Right lobe of liver (tissue), 6 donors: ENCODE results near the gene PAN3. TPM values are rescaled to one million over a fixed set of nuclear protein-coding genes. Genes with fewer than 3 reads are reported as not detected.

ENCODE experiments used
- ATAC-seq, 4 donors: fragments of 200-7000 bp; cut with Tn5 transposase; one replicate each; pipeline ENCODE4 v1.9.1; 2020; ENCODE audit warnings: mild to moderate bottlenecking in 4 of 4, moderate library complexity in 4 of 4
- DNase-seq, 3 donors: peaks; one replicate each; pipeline ENCODE4 v3.0.0-alpha.2; 2020
- H3K27ac ChIP-seq, 3 donors: fragments of 200-600 bp; one replicate each; pipeline ENCODE4 v1.8.0; 2022
- H3K27me3 ChIP-seq, 2 donors: fragments of 200-600 bp; one replicate each; pipeline ENCODE4 v1.8.0; 2022
- H3K36me3 ChIP-seq, 4 donors: fragments of 200-600 bp; sonication (generic) in 1 of 4; one replicate each; pipeline versions ENCODE4 v1.5.1 to v1.8.0; 2017 to 2022; ENCODE audit warnings: control low read depth in 1 of 4
- H3K4me1 ChIP-seq, 4 donors: fragments of 200-600 bp; sonication (generic) in 1 of 4; one replicate each; pipeline versions ENCODE4 v1.5.1 to v1.8.0; 2017 to 2022; ENCODE audit warnings: control low read depth in 1 of 4
- H3K4me3 ChIP-seq, 3 donors: fragments of 200-600 bp; one replicate each; pipeline ENCODE4 v1.8.0; 2022
- H3K9me3 ChIP-seq, 4 donors: fragments of 200-600 bp; sonication (generic) in 1 of 4; one replicate each; pipeline versions ENCODE4 v1.5.1 to v1.8.0; 2017 to 2022; ENCODE audit warnings: control low read depth in 1 of 4
- CTCF ChIP-seq, 4 donors: fragments of 200-600 bp in 3 of 4; fragments of 450-650 bp in 1 of 4; IDR thresholded peaks; one replicate each; pipeline versions ENCODE4 v1.5.1 to v1.8.0; 2016 to 2022; ENCODE audit warnings: antibody characterized with exemption in 4 of 4, mild to moderate bottlenecking in 2 of 4
- POLR2A ChIP-seq: fragments of 450-650 bp; IDR thresholded peaks from one replicate; pipeline ENCODE4 v1.6.1; 2017; ENCODE audit warnings: antibody characterized with exemption, mild to moderate bottlenecking
- WGBS: methylation state at CpG from one replicate; pipeline ENCODE4 v1.1.6; 2018; ENCODE audit warnings: low coverage, low lambda C conversion rate; ENCODE audit not compliant: insufficient coverage; ENCODE audit errors: missing lambda C conversion rate; 5-methylcytosine and 5-hydroxymethylcytosine counted together
- intact Hi-C, 2 donors: fragments of 100-400 bp; cut with DNase I; formaldehyde crosslinking; loops; one replicate each; pipeline versions ENCODE4 v1.11.2 to v1.14.1; 2022
- total RNA-seq, 6 experiments: library from RNA; depleted of rRNA in 2 of 6; stranded (reverse); fragments of >200 nt in 2 of 6; fragmentation: NEBNext Ultra II Directional in 3 of 6; extraction: Animal tissue kit (Norgen Biotek cat#: 25700) in 3 of 6; gene quantifications; one replicate each; pipeline versions ENCODE4 v1.1.0 to v1.2.4, GENCODE V29; 2016 to 2023
- donor health status: DM: no; HTN: yes; CAD: no.
- donor health status: DM: no; HTN: no; CAD: no.
- donor health status: DM: no; HTN: no; CAD: no.
- donor health status: DM: no; HTN: yes; CAD: no.
- donor health status: DM: no; HTN: yes; CAD: no.

PAN3 gene
- total RNA-seq, 6 experiments from 2014 or later, result 7.0 to 12.5 (median 10.2) TPM

GRCh38 chr13:28204043-28204442 lies 65.7 kb downstream of the PAN3 start:
- DNase-seq, result no peak
- ATAC-seq, result no peak
- Histone ChIP-seq H3K4me3 (no peak overlapping the region), H3K27me3 (no peaks in the 10 kb centered on the region), H3K36me3 (no peaks in the 10 kb centered on the region), H3K27ac (no peak overlapping the region), H3K4me1 (no peaks in the 10 kb centered on the region), H3K9me3 (no peaks in the 10 kb centered on the region)
- intact Hi-C loops, result no loop called here
- 100% methylated on average over 5 of the region's 5 CpGs for WGBS
- TF ChIP-seq POLR2A, result no peak
- TF ChIP-seq CTCF (IDR thresholded peaks at IDR 0.05), result no peak

DNA sequence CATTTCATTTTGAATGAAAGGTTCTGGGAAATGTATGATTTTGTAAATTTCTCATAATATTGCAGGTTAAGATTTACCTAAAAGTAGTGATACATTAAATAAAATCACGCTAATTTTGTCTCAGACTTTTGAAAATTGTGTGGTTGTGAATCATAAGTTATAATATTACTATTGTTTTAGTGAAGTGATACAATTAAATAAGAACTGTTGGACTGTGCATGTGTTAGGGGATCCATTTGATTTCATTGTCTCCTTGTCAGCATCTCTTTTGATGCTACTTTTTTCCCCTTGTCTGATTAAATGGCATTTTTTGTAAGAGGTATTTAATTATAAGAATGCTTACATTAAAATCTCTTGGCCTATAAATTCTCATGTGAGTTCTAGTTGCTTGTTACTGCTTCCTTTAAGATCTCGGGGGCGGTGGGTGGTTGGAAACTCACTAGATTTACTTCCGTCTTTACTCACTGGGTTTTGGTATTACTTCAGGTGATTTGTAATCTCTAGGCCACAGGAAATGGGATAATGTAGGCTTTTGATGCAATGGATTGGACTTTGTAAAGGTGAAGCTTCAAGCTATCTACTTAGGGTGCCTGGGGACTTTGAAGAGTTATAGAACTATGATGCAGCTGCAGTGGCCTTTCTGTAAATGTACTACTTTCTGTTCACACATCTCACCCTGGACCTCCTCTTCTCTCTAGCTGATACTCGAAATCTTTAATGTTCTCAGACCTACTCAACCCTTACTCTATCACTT lies 66.5 kb downstream of the PAN3 start:
- H3K27ac ChIP-seq, result no peak overlapping the region

DNA sequence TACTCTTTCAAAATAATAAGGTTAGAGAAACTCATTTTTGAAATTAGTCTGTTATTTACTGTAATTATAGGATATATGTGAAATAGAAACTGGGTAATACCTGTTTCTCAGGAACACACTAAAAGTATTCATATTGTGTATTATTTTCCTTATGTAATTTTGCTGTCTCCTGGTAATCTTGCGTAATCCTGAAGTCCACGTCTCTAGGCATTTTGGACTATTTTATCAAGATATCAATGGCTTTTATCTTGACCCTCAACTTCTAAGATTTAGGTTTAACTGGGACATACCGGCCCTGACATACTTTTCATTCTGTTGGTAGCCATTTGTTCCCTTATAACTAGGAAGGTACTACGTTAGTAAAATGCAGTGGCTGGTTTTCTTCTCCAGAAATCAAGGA lies 80.3 kb downstream of the PAN3 start:
- intact Hi-C loops, result no loop called here
- H3K4me3 ChIP-seq, result no peak overlapping the region
- ATAC-seq (no peak), DNase-seq (no peak)
- no peak for TF ChIP-seq CTCF (IDR thresholded peaks at IDR 0.05)
- TF ChIP-seq POLR2A, result no peak
- H3K27me3 ChIP-seq, result no peaks in the 10 kb centered on the region
- no peaks in the 10 kb centered on the region for H3K9me3 ChIP-seq
- H3K36me3 ChIP-seq, result no peaks in the 10 kb centered on the region
- WGBS, result 77% methylated on average over 4 of the region's 4 CpGs
- no peak overlapping the region for H3K27ac ChIP-seq
- H3K4me1 ChIP-seq, result no peaks in the 10 kb centered on the region

More for the DNA sequence above, 66.5 kb downstream of the PAN3 start:
- no peak overlapping the region for H3K4me3 ChIP-seq
- no peak for TF ChIP-seq POLR2A
- no peak for TF ChIP-seq CTCF (IDR thresholded peaks at IDR 0.05)
- 60% methylated on average over 5 of the region's 5 CpGs for WGBS
- no peaks in the 10 kb centered on the region for H3K36me3 ChIP-seq
- intact Hi-C loops, result no loop called here
- H3K4me1 ChIP-seq, result no peaks in the 10 kb centered on the region
- DNase-seq (no peak), ATAC-seq (no peak)
- no peaks in the 10 kb centered on the region for H3K27me3 ChIP-seq
- H3K9me3 ChIP-seq, result no peaks in the 10 kb centered on the region

- no peaks in the 10 kb centered on the region for H3K9me3 ChIP-seq
- no peak overlapping the region for H3K27ac ChIP-seq
- ATAC-seq, result no peak
- no peaks in the 10 kb centered on the region for H3K27me3 ChIP-seq
- intact Hi-C loops, result no loop called here
- no peaks in the 10 kb centered on the region for H3K36me3 ChIP-seq
- no peak for TF ChIP-seq POLR2A
- no peak for TF ChIP-seq CTCF (IDR thresholded peaks at IDR 0.05)
- DNase-seq, result no peak
- no peak overlapping the region for H3K4me3 ChIP-seq
- no peaks in the 10 kb centered on the region for H3K4me1 ChIP-seq
- 98% methylated on average over 4 of the region's 4 CpGs for WGBS
Observed at GRCh38 chr13:28219408-28220099, 81.2 kb downstream of the PAN3 start.
